MM.1S (cell line): ENCODE data around the gene FAM237B.

Source experiments
- DNase-seq: peaks from one replicate; pipeline ENCODE4 v3.0.0-alpha.2; 2015
- H2AFZ ChIP-seq: fragments of 300-600 bp; sonication (generic); 2 replicates; pipeline ENCODE4 v1.6.0; 2016; ENCODE audit warnings: antibody characterized with exemption, low read length
- H3F3A ChIP-seq: fragments of 300-600 bp; sonication (generic); 2 replicates; pipeline ENCODE4 v1.6.1; 2016; ENCODE audit warnings: mild to moderate bottlenecking, antibody characterized with exemption, low read length, moderate library complexity, mixed read lengths; ENCODE audit not compliant: insufficient read depth
- H3K27ac ChIP-seq: fragments of 300-600 bp; sonication (generic); 2 replicates; pipeline ENCODE4 v1.5.1; 2016; ENCODE audit warnings: mild to moderate bottlenecking, low read length
- H3K27me3 ChIP-seq: fragments of 300-600 bp; sonication (generic); replicated peaks from 2 replicates; pipeline ENCODE4 v1.6.0; 2016; ENCODE audit warnings: low read length; ENCODE audit not compliant: insufficient read depth
- H3K36me3 ChIP-seq: fragments of 300-600 bp; sonication (generic); replicated peaks from 2 replicates; pipeline ENCODE4 v1.6.1; 2016; ENCODE audit warnings: mild to moderate bottlenecking, low read length, mixed read lengths; ENCODE audit not compliant: insufficient read depth
- H3K4me1 ChIP-seq: fragments of 300-600 bp; sonication (generic); 2 replicates; pipeline ENCODE4 v1.6.1; 2016; ENCODE audit warnings: low read length, mixed read lengths
- H3K4me2 ChIP-seq: fragments of 300-600 bp; sonication (generic); 2 replicates; pipeline ENCODE4 v1.6.0; 2016; ENCODE audit warnings: low read depth, low read length
- H3K4me3 ChIP-seq: fragments of 300-600 bp; sonication (generic); 2 replicates; pipeline ENCODE4 v1.5.1; 2016; ENCODE audit warnings: low read length, mixed read lengths
- H3K79me2 ChIP-seq: fragments of 300-600 bp; sonication (generic); 2 replicates; pipeline ENCODE4 v1.6.1; 2016; ENCODE audit warnings: mixed run types, low read length, mixed read lengths
- H3K9ac ChIP-seq: fragments of 300-600 bp; sonication (generic); 2 replicates; pipeline ENCODE4 v1.6.1; 2016; ENCODE audit warnings: low read length, mixed read lengths
- H3K9me2 ChIP-seq: fragments of 300-600 bp; sonication (generic); replicated peaks from 2 replicates; pipeline ENCODE4 v1.6.1; 2016; ENCODE audit warnings: mild to moderate bottlenecking, low read length, mixed read lengths; ENCODE audit not compliant: insufficient read depth
- H3K9me3 ChIP-seq: fragments of 300-600 bp; sonication (generic); replicated peaks from 2 replicates; pipeline ENCODE4 v1.6.1; 2016; ENCODE audit warnings: mild to moderate bottlenecking, low read length, mixed read lengths; ENCODE audit not compliant: insufficient read depth
- H4K20me1 ChIP-seq: fragments of 300-600 bp; sonication (generic); 2 replicates; pipeline ENCODE4 v1.6.1; 2016; ENCODE audit warnings: mild to moderate bottlenecking, low read length, moderate library complexity, mixed read lengths; ENCODE audit not compliant: insufficient read depth
- EZH2 ChIP-seq: fragments of 300-600 bp; sonication (generic); optimal IDR thresholded peaks from 2 replicates; pipeline ENCODE3; 2017; ENCODE audit warnings: low read depth, mild to moderate bottlenecking, antibody characterized with exemption, low read length, mixed read lengths
- EZH2phosphoT487 ChIP-seq: fragments of 300-600 bp; sonication (generic); IDR thresholded peaks from 2 replicates; pipeline ENCODE4 v1.6.1; 2018; ENCODE audit warnings: antibody characterized with exemption, low read length
- TF ChIP-seq, protein P1 (sequence below): fragments of 300-600 bp; sonication (generic); IDR thresholded peaks from 2 replicates; pipeline ENCODE4 v1.5.1; 2016; ENCODE audit warnings: antibody characterized with exemption, low read length, mixed read lengths

FAM237B gene

DNA sequence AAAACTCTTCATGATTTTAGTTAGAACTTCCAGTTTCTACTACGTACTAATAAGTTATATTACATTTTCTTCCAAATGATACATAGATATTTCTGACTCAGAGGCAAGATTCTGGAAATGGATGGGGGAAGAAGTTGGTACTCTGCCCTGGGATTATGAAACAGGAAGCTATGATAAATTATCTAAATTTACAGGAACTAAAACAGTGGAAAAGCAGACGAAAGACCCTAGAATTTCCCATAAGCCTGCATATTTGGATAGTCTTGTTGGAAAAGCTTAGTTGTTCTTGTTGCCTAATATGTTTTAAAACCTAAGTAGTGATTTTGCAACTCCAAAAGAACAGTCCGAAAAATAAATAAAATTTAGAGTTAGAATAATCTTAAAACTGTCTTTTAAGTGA is 54.3 kb downstream of the FAM237B start:
- H3F3A ChIP-seq: no peaks in the 10 kb centered on the region
- TF ChIP-seq EZH2phosphoT487 (no peak), EZH2 (no peak)
- TF ChIP-seq, protein P1, sequence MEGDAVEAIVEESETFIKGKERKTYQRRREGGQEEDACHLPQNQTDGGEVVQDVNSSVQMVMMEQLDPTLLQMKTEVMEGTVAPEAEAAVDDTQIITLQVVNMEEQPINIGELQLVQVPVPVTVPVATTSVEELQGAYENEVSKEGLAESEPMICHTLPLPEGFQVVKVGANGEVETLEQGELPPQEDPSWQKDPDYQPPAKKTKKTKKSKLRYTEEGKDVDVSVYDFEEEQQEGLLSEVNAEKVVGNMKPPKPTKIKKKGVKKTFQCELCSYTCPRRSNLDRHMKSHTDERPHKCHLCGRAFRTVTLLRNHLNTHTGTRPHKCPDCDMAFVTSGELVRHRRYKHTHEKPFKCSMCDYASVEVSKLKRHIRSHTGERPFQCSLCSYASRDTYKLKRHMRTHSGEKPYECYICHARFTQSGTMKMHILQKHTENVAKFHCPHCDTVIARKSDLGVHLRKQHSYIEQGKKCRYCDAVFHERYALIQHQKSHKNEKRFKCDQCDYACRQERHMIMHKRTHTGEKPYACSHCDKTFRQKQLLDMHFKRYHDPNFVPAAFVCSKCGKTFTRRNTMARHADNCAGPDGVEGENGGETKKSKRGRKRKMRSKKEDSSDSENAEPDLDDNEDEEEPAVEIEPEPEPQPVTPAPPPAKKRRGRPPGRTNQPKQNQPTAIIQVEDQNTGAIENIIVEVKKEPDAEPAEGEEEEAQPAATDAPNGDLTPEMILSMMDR: no peak
- no peaks in the 10 kb centered on the region for H3K9me3 ChIP-seq
- no peak overlapping the region for H3K4me3 ChIP-seq
- no peaks in the 10 kb centered on the region for H4K20me1 ChIP-seq
- no peaks in the 10 kb centered on the region for H3K4me1 ChIP-seq
- no peak for DNase-seq
- no peaks in the 10 kb centered on the region for H3K79me2 ChIP-seq
- H3K27me3 ChIP-seq: no peaks in the 10 kb centered on the region
- no peaks in the 10 kb centered on the region for H3K9me2 ChIP-seq
- no peak overlapping the region for H3K27ac ChIP-seq
- no peak overlapping the region for H2AFZ ChIP-seq
- H3K9ac ChIP-seq: no peak overlapping the region
- H3K36me3 ChIP-seq: no peaks in the 10 kb centered on the region
- no peak overlapping the region for H3K4me2 ChIP-seq
